HepG2 (cell line): Measurements from ENCODE around the gene EPDR1. TPM values are rescaled to one million over a fixed set of nuclear protein-coding genes. Genes with fewer than 3 reads are reported as not detected.

Experiments used
- AHR ChIP-seq: IDR thresholded peaks from 2 replicates; pipeline ENCODE4 v1.6.1; 2018; ENCODE audit warnings: missing genetic modification reagents, missing compliant biosample characterization
- GTF2F1 ChIP-seq: fragments of 150-350 bp; IDR thresholded peaks from 2 replicates; pipeline ENCODE4 v1.6.1; 2014; ENCODE audit warnings: low read length
- NFE2L2 ChIP-seq: fragments of 150-350 bp; IDR thresholded peaks from 2 replicates; pipeline ENCODE4 v1.6.1; 2014; ENCODE audit warnings: low read length
- REL ChIP-seq: sonication (generic); formaldehyde crosslinking; conservative IDR thresholded peaks from 2 replicates; pipeline ENCODE4 v1.8.0; 2022; ENCODE audit warnings: mild to moderate bottlenecking, missing genetic modification reagents, moderate library complexity
- SMYD3 ChIP-seq: sonication (generic); formaldehyde crosslinking; IDR thresholded peaks from 2 replicates; pipeline ENCODE4 v1.8.1; 2023; ENCODE audit warnings: mild to moderate bottlenecking, missing genetic modification reagents
- XRCC5 ChIP-seq: fragments of 200-400 bp; formaldehyde crosslinking; optimal IDR thresholded peaks from 2 replicates; pipeline ENCODE3; 2017; ENCODE audit warnings: mild to moderate bottlenecking, low read length
- ZBTB1 ChIP-seq: sonication (generic); formaldehyde crosslinking; IDR thresholded peaks from 2 replicates; pipeline ENCODE4 v1.4.0; 2020; ENCODE audit warnings: missing genetic modification reagents, borderline replicate concordance
- ZBTB20 ChIP-seq: sonication (generic); formaldehyde crosslinking; IDR thresholded peaks from 2 replicates; pipeline ENCODE4 v1.8.1; 2023; ENCODE audit warnings: missing genetic modification reagents, low read depth, mild to moderate bottlenecking, borderline replicate concordance
- ZBTB7B ChIP-seq: sonication (generic); formaldehyde crosslinking; IDR thresholded peaks from 2 replicates; pipeline ENCODE4 v1.4.0; 2020; ENCODE audit warnings: missing genetic modification reagents
- ZFP36L1 ChIP-seq: sonication (generic); formaldehyde crosslinking; IDR thresholded peaks from 2 replicates; pipeline ENCODE4 v1.8.0; 2022; ENCODE audit warnings: mild to moderate bottlenecking, missing genetic modification reagents, moderate library complexity
- ZNF124 ChIP-seq: sonication (generic); formaldehyde crosslinking; IDR thresholded peaks from 2 replicates; pipeline ENCODE4 v1.4.0; 2020; ENCODE audit warnings: missing genetic modification reagents
- ZNF207 ChIP-seq: fragments of 450-650 bp; IDR thresholded peaks from 2 replicates; pipeline ENCODE4 v1.6.1; 2016; ENCODE audit warnings: antibody characterized with exemption, borderline replicate concordance
- ZNF431 ChIP-seq: sonication (generic); formaldehyde crosslinking; IDR thresholded peaks from 2 replicates; pipeline ENCODE4 v1.9.0; 2022; ENCODE audit warnings: missing genetic modification reagents, low read depth, mild to moderate bottlenecking, borderline replicate concordance
- ZNF615 ChIP-seq: sonication (generic); formaldehyde crosslinking; IDR thresholded peaks from 2 replicates; pipeline ENCODE4 v1.5.0; 2020; ENCODE audit warnings: mild to moderate bottlenecking, missing genetic modification reagents, borderline replicate concordance
- polyA plus RNA-seq, 8 experiments: library from polyadenylated mRNA; depleted of rRNA in 3 of 8; stranded (reverse) in 7 of 8; unstranded in 1 of 8; fragments of >200 nt; fragmentation: Illumina TruSeq in 4 of 8; extraction: Trizol in 4 of 8; gene quantifications; 2 replicates each; pipeline versions ENCODE4 v1.2.1 to v1.2.3, GENCODE V29; 2011 to 2016; ENCODE audit warnings: low read depth in 4 of 8, missing spikeins in 1 of 8, mixed read lengths in 1 of 8; ENCODE audit not compliant: insufficient read depth in 1 of 8
- total RNA-seq, 5 experiments: library from RNA; depleted of rRNA; stranded (reverse); fragments of >200 nt; fragmentation: Illumina TruSeq; extraction: Trizol; gene quantifications; 2 replicates each; pipeline ENCODE4 v1.2.3, GENCODE V29; 2016; ENCODE audit warnings: low read depth in 1 of 5
- TF ChIP-seq, protein P1 (sequence below): sonication (generic); formaldehyde crosslinking; IDR thresholded peaks from 2 replicates; pipeline ENCODE4 v1.4.0; 2020; ENCODE audit warnings: mild to moderate bottlenecking, low read depth, missing genetic modification reagents
- TF ChIP-seq, protein P2 (sequence below): sonication (generic); formaldehyde crosslinking; IDR thresholded peaks from 2 replicates; pipeline ENCODE4 v1.8.0; 2022; ENCODE audit warnings: mild to moderate bottlenecking, missing genetic modification reagents, moderate library complexity
- TF ChIP-seq, protein P3 (sequence below), 2 experiments: fragments of 450-650 bp in 1 of 2; sonication (generic) in 1 of 2; formaldehyde crosslinking in 1 of 2; IDR thresholded peaks; 2 replicates each; pipeline versions ENCODE4 v1.6.1 to v1.8.0; 2016 to 2022; ENCODE audit warnings: antibody characterized with exemption in 1 of 2, mild to moderate bottlenecking in 1 of 2, missing genetic modification reagents in 1 of 2
- TF ChIP-seq, protein P4 (sequence below): sonication (generic); formaldehyde crosslinking; IDR thresholded peaks from 2 replicates; pipeline ENCODE4 v1.4.0; 2020; ENCODE audit warnings: missing genetic modification reagents

The EPDR1 gene
- total and polyA plus RNA-seq, 2 of the 13 experiments (the other 11 are each of a cell fraction or from before 2014, with no cell fraction given) = 38.3 to 50.2 TPM

GRCh38 chr7:37916017-37916672 is 4.3 kb upstream of the EPDR1 start (continued):
- TF ChIP-seq GTF2F1 = no peak
- TF ChIP-seq, protein P1, sequence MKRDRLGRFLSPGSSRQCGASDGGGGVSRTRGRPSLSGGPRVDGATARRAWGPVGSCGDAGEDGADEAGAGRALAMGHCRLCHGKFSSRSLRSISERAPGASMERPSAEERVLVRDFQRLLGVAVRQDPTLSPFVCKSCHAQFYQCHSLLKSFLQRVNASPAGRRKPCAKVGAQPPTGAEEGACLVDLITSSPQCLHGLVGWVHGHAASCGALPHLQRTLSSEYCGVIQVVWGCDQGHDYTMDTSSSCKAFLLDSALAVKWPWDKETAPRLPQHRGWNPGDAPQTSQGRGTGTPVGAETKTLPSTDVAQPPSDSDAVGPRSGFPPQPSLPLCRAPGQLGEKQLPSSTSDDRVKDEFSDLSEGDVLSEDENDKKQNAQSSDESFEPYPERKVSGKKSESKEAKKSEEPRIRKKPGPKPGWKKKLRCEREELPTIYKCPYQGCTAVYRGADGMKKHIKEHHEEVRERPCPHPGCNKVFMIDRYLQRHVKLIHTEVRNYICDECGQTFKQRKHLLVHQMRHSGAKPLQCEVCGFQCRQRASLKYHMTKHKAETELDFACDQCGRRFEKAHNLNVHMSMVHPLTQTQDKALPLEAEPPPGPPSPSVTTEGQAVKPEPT (CRISPR knock-in tag) = 0 out of 2 replicates have a peak, but pooled peaks have one; percentile 9
- TF ChIP-seq ZBTB7B (CRISPR knock-in tag) = no peak
- TF ChIP-seq, protein P2, sequence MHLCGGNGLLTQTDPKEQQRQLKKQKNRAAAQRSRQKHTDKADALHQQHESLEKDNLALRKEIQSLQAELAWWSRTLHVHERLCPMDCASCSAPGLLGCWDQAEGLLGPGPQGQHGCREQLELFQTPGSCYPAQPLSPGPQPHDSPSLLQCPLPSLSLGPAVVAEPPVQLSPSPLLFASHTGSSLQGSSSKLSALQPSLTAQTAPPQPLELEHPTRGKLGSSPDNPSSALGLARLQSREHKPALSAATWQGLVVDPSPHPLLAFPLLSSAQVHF (CRISPR knock-in tag) = no peak
- TF ChIP-seq SMYD3 (CRISPR knock-in tag) = no peak
- TF ChIP-seq NFE2L2 = no peak
- TF ChIP-seq, protein P3, sequence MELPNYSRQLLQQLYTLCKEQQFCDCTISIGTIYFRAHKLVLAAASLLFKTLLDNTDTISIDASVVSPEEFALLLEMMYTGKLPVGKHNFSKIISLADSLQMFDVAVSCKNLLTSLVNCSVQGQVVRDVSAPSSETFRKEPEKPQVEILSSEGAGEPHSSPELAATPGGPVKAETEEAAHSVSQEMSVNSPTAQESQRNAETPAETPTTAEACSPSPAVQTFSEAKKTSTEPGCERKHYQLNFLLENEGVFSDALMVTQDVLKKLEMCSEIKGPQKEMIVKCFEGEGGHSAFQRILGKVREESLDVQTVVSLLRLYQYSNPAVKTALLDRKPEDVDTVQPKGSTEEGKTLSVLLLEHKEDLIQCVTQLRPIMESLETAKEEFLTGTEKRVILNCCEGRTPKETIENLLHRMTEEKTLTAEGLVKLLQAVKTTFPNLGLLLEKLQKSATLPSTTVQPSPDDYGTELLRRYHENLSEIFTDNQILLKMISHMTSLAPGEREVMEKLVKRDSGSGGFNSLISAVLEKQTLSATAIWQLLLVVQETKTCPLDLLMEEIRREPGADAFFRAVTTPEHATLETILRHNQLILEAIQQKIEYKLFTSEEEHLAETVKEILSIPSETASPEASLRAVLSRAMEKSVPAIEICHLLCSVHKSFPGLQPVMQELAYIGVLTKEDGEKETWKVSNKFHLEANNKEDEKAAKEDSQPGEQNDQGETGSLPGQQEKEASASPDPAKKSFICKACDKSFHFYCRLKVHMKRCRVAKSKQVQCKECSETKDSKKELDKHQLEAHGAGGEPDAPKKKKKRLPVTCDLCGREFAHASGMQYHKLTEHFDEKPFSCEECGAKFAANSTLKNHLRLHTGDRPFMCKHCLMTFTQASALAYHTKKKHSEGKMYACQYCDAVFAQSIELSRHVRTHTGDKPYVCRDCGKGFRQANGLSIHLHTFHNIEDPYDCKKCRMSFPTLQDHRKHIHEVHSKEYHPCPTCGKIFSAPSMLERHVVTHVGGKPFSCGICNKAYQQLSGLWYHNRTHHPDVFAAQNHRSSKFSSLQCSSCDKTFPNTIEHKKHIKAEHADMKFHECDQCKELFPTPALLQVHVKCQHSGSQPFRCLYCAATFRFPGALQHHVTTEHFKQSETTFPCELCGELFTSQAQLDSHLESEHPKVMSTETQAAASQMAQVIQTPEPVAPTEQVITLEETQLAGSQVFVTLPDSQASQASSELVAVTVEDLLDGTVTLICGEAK (IDR thresholded peaks at IDR 0.05) = no peak
- TF ChIP-seq, protein P3 (CRISPR knock-in tag; IDR thresholded peaks at IDR 0.05) = peak; percentile 71
- 0 out of 2 replicates have a peak, but pooled peaks have one; percentile 46 for TF ChIP-seq ZNF431
- no peak for TF ChIP-seq ZBTB1
- TF ChIP-seq AHR (CRISPR knock-in tag) = peak; percentile 32; the same call in 1 of the 2 replicates
- TF ChIP-seq, protein P4, sequence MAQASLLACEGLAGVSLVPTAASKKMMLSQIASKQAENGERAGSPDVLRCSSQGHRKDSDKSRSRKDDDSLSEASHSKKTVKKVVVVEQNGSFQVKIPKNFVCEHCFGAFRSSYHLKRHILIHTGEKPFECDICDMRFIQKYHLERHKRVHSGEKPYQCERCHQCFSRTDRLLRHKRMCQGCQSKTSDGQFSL (CRISPR knock-in tag) = no peak
- TF ChIP-seq ZNF124 = no peak
- TF ChIP-seq ZNF207 = no peak
- TF ChIP-seq ZNF615 = no peak
- TF ChIP-seq XRCC5 = no peak
- no peak for TF ChIP-seq REL
- TF ChIP-seq ZFP36L1 (CRISPR knock-in tag) = peak; percentile 46; the same call in 1 of the 2 replicates
- 0 out of 2 replicates have a peak, but pooled peaks have one; percentile 33 for TF ChIP-seq ZBTB20 (CRISPR knock-in tag)
